HG03196 (cell line): ENCODE results near the gene TTC28.

ENCODE experiments used
- ATAC-seq: cut with Tn5 transposase; IDR thresholded peaks from one replicate; pipeline ENCODE4 v1.9.1; 2021; ENCODE audit not compliant: unreplicated experiment

The TTC28 gene

GRCh38 chr22:27952779-27953178 lies 726.9 kb downstream of the TTC28 start:
- no peak for ATAC-seq

DNA sequence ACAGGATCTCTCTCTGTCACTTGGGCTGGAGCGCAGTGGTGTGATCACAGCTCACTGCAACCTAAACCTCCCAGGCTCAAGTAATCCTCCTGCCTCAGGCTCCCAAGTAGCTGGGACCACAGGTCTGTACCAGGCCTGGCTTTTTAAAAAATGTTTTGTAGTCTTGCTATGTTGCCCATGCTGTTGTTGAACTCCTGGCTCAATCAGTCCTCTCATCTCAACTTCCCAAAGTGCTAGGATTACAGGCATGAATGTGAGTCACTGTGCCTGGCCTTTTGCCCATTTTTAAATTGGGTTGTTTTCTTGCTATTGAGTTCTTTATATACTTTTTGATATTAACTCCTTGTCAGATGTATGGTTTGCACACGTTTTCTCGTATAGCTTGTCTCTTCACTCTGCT lies 727.5 kb downstream of the TTC28 start:
- ATAC-seq = no peak

DNA sequence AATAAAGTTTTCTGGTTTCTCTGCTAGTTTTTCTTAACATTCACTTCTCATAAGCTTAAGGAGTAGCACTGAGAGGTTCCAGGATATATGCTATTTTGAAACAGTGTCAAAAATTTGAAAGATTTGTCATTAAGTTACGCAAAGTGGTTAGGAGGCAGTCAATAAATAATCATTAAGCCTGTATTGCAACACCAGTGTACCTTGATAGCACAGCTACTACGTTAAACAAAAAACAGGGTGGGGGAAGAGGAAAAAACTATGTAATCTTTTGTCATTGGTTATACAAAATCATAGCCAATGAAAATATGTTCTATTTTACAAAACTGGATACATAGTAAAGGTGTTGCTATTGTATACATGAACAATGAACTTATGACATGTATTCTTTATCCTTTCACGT lies 730.2 kb downstream of the TTC28 start:
- no peak for ATAC-seq

GRCh38 chr22:27948569-27948968 lies 731.1 kb downstream of the TTC28 start:
- ATAC-seq = no peak

DNA sequence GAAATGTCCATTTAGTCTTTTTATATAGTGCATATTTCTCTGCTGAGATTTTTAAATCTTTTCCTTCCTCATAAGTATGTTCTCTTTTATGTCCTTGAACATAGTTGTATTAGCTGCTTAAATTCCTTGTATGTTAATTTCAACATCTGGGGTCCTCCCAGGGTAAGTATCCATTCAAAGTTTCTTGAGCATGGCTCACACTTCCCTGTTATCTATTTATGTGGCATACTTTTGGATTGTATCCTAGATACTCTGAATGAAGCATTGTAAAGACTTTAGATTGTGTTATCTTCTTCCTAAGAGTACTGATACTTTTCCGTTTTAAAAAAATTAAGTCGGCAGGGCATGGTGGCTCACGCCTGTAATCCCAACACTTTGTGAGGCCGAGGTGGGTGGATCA lies 732.2 kb downstream of the TTC28 start:
- ATAC-seq = no peak

GRCh38 chr22:27941143-27941542 lies 738.5 kb downstream of the TTC28 start:
- no peak for ATAC-seq

- no peak for ATAC-seq
Measured at GRCh38 chr22:27937453-27937852, 742.2 kb downstream of the TTC28 start.

GRCh38 chr22:27935897-27936296 lies 743.7 kb downstream of the TTC28 start:
- no peak for ATAC-seq

GRCh38 chr22:27934069-27934468 lies 745.6 kb downstream of the TTC28 start:
- no peak for ATAC-seq

- ATAC-seq = no peak
Measured at GRCh38 chr22:27933186-27933983, 746.3 kb downstream of the TTC28 start.

DNA sequence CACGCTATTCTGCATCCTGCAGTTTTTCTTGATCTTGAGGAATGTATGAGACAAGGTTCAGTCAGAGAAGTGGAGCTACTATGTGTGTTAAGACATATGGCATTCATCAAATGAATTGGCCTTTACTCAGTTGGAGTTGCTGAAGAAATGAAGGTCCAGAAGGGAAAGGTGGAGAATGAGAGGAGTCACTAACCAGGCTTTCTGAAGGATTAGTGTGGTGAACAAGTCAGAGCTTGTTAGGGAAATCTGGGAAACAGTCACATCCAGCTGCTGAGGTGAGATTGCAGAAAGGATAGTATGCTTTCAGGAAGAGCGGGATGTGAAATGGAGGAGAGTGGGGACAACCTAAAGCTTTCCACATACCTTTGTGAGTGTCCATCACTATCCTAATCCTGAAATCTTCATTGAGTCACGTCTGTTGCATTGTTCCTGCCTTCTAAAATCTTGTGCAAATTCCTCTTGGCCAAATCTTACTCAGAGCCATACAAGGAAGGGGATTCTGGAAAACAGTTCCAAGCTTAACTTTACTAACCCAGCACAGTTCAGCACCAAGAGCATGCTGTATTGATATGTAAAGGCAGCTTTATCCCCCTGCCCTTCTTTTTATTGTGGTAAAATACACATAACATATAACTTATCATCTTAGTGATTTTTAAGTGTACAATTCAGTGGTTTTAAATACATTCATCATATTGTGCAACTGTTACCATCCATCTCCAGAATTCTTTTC lies 749.1 kb downstream of the TTC28 start:
- ATAC-seq = no peak
